Measurements from ENCODE around the gene C1QTNF8. TPM values are rescaled to one million over a fixed set of nuclear protein-coding genes. Genes with fewer than 3 reads are reported as not detected.

The C1QTNF8 gene
- total and polyA plus RNA-seq, 2 donors (not counting 1 experiment from before 2014, with no cell fraction given): not detected

DNA sequence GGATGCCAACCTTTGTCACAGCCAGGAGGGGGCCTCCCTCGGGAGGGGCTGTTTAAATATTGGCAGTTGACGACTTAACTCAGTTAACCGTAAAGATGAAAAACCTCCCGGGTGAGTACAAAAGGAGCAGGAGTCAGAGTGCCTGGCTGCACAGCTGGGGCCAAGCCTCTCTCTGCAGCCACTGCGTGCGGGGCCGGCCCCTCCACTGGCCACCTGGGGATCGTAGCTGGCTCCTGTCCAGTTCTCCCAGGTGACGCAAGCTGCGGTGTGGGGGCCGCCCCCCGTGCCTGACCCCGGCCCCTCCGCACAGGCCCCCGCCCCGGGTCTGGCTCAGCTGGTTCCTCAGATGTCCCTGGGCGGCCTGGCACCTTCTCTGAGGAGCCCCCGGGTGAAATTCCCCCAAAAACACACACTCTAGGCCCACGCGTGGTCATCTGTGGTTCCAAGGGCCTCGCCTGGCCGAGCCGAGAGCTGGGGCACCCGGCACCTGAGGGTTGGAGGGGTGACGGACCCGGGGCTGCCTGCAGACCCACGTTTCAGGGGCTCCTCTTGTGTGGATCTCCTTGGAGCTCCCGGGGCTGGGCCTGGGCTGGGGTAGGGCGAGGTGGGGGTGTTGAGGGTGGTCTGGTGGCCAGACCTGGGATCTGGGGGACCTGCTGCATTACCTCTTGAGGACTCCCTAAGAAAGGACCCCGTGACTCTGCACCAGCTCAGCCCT is 49.5 kb upstream of the C1QTNF8 start:
- intact Hi-C loops (cut with micrococcal nuclease): no loop called here
- peaks cover 0 to 3% (median 0%) of the 10 kb centered on the region in 4 experiments for H3K27me3 ChIP-seq (replicated peaks in 1 of 4; ENCODE audit: control extremely low read depth in 1 of 4, control insufficient read depth in 3 of 4, insufficient read depth in 4 of 4, low read length in 3 of 4)
- no peaks in the 10 kb centered on the region for H4K20me1 ChIP-seq (ENCODE audit: control insufficient read depth, insufficient read depth, low read length, poor library complexity, severe bottlenecking)
- no peaks in the 10 kb centered on the region for H3K36me3 ChIP-seq (replicated peaks in 1 of 2; ENCODE audit: control extremely low read depth in 1 of 2, control insufficient read depth in 1 of 2, extremely low read depth in 1 of 2, insufficient read depth in 2 of 2, low read length in 1 of 2)
- H3K9ac ChIP-seq (ENCODE audit: low read length): no peak overlapping the region
- CTCF ChIA-PET: interaction anchor here (0.6 kb wide), 1 partner anchor 1739 kb away, joined by 3 read pairs; no protein-coding TSS in a partner anchor
- H3K4me3 ChIP-seq (ENCODE audit: control extremely low read depth in 1 of 5, extremely low read depth in 1 of 5, insufficient read depth in 1 of 5, low read depth in 2 of 5, low read length in 4 of 5): no peak overlapping the region
- no peak overlapping the region for H2AFZ ChIP-seq (ENCODE audit: insufficient read depth, low read depth, low read length, poor library complexity, severe bottlenecking)
- H3K79me2 ChIP-seq (ENCODE audit: control insufficient read depth, insufficient read depth, low read length): no peaks in the 10 kb centered on the region
- H3K27me3 Mint-ChIP-seq: peaks cover 10% of the 10 kb centered on the region
- no peak overlapping the region for H3K27ac ChIP-seq (ENCODE audit: low read length in 2 of 2)
- ATAC-seq (ENCODE audit: low read depth) (no peak), DNase-seq (no peak)
- no peak overlapping the region for H3K4me2 ChIP-seq (replicated peaks; ENCODE audit: low read depth, low read length, poor library complexity, severe bottlenecking)
- no peak overlapping the region for H3K27ac Mint-ChIP-seq
- TF ChIP-seq EZH2 (IDR thresholded peaks at IDR 0.05; ENCODE audit: borderline replicate concordance, insufficient read depth, low read depth, low read length, poor library complexity, severe bottlenecking): no peak
- TF ChIP-seq, protein P1, sequence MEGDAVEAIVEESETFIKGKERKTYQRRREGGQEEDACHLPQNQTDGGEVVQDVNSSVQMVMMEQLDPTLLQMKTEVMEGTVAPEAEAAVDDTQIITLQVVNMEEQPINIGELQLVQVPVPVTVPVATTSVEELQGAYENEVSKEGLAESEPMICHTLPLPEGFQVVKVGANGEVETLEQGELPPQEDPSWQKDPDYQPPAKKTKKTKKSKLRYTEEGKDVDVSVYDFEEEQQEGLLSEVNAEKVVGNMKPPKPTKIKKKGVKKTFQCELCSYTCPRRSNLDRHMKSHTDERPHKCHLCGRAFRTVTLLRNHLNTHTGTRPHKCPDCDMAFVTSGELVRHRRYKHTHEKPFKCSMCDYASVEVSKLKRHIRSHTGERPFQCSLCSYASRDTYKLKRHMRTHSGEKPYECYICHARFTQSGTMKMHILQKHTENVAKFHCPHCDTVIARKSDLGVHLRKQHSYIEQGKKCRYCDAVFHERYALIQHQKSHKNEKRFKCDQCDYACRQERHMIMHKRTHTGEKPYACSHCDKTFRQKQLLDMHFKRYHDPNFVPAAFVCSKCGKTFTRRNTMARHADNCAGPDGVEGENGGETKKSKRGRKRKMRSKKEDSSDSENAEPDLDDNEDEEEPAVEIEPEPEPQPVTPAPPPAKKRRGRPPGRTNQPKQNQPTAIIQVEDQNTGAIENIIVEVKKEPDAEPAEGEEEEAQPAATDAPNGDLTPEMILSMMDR (IDR thresholded peaks at IDR 0.05): no peak
- no peaks in the 10 kb centered on the region for H3K4me1 Mint-ChIP-seq
- no peak overlapping the region for H3K4me3 Mint-ChIP-seq
- WGBS (ENCODE audit: insufficient coverage): 78% methylated on average over 25 of the region's 30 CpGs
- POLR2A ChIA-PET: no interaction called here
- H3K9me3 ChIP-seq (ENCODE audit: control extremely low read depth in 1 of 3, control insufficient read depth in 2 of 3, insufficient read depth in 1 of 3, low read length in 2 of 3): peaks cover 0 to 40% (median 4%) of the 10 kb centered on the region in 3 donors
- peaks cover 3% of the 10 kb centered on the region for H3K9me3 Mint-ChIP-seq (ENCODE audit: insufficient read depth)
- H3K4me1 ChIP-seq (ENCODE audit: control insufficient read depth in 2 of 2, insufficient read depth in 2 of 2, low read length in 2 of 2): no peaks in the 10 kb centered on the region

Data from B cell (primary cell).